Ishikawa (cell line): Measurements from ENCODE around the gene TFB1M.

Source experiments
- CEBPB ChIP-seq: IDR thresholded peaks from 2 replicates; pipeline ENCODE4 v1.6.1; 2012
- CREB1 ChIP-seq: IDR thresholded peaks from 2 replicates; pipeline ENCODE4 v1.6.1; 2012; ENCODE audit warnings: low read depth
- EGR1 ChIP-seq: IDR thresholded peaks from 2 replicates; pipeline ENCODE4 v1.6.1; 2012
- EP300 ChIP-seq: IDR thresholded peaks from 2 replicates; pipeline ENCODE4 v1.6.1; 2012; ENCODE audit warnings: borderline replicate concordance
- FOXM1 ChIP-seq: IDR thresholded peaks from 2 replicates; pipeline ENCODE4 v1.6.1; 2012; ENCODE audit warnings: low read depth, borderline replicate concordance
- MAX ChIP-seq: IDR thresholded peaks from 2 replicates; pipeline ENCODE4 v1.6.1; 2012
- NFIC ChIP-seq: IDR thresholded peaks from 2 replicates; pipeline ENCODE4 v1.6.1; 2012
- RAD21 ChIP-seq: IDR thresholded peaks from 2 replicates; pipeline ENCODE4 v1.6.1; 2012; ENCODE audit warnings: low read depth
- REST ChIP-seq: IDR thresholded peaks from 2 replicates; pipeline ENCODE4 v1.6.1; 2012; ENCODE audit warnings: low read depth, mild to moderate bottlenecking
- TAF1 ChIP-seq: IDR thresholded peaks from 2 replicates; pipeline ENCODE4 v1.6.1; 2012; ENCODE audit warnings: low read depth, mild to moderate bottlenecking
- USF1 ChIP-seq: IDR thresholded peaks from 2 replicates; pipeline ENCODE4 v1.6.1; 2012
- YY1 ChIP-seq: IDR thresholded peaks from 2 replicates; pipeline ENCODE4 v1.6.1; 2012; ENCODE audit warnings: low read depth
- ZBTB7A ChIP-seq: IDR thresholded peaks from 2 replicates; pipeline ENCODE4 v1.6.1; 2012; ENCODE audit warnings: low read depth

- TF ChIP-seq FOXM1 (no peak), TAF1 (no peak), MAX (no peak), REST (no peak), EP300 (no peak), ZBTB7A (no peak), EGR1 (no peak), RAD21 (no peak), CREB1 (no peak), USF1 (no peak), NFIC (no peak), YY1 (no peak), CEBPB (no peak)
These were observed 33.5 kb upstream of the TFB1M start for GRCh38 chr6:155347800-155348199.
